Measurements from ENCODE around the gene SLC27A3.
"Not testable (repeated sequence)": the region's sequence is repeated elsewhere in the genome, so short reads cannot be mapped to it uniquely, and the experiment has no call there.

The SLC27A3 gene

DNA sequence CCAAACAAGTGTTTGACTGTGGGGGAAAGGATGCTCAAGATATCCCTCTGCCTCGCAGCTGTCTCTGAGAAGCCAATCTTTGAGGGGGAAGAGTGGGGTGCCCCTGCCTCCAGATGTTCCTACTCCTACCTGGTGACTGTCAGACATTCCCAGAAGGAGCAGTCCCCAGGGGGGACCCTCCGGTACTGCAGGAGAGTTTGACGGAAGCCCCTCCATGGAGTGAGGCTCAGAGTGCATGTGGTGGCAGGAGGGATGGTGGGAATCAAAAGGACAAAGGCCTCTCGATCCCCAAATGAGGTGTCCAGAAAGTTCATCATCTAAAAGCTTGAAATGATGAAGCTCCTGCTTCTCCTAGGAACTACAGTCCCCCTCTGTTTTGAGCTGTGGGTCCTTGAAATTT lies 5.3 kb downstream of the SLC27A3 start:
- DNase-seq (ENCODE audit: low read depth): no peak

DNA sequence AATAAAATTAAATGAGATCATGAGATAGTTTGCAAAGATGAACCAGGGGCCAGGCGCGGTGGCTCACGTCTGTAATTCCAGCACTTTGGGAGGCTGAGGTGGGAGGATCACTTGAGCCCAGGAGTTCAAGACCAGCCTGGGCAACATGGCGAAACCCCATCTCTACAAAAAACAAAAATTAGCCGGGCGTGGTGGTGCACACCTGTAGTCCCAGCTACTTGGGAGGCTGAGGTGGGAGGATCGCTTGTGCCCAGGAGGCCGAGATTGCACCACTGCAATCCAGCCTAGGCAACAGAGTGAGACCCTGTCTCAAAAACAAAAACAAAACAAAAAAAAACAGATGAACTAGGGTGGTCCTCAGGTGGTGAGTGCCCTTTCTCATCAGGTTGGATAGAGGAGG lies 7.4 kb downstream of the SLC27A3 start:
- DNase-seq (ENCODE audit: low read depth): not testable (repeated sequence)

DNA sequence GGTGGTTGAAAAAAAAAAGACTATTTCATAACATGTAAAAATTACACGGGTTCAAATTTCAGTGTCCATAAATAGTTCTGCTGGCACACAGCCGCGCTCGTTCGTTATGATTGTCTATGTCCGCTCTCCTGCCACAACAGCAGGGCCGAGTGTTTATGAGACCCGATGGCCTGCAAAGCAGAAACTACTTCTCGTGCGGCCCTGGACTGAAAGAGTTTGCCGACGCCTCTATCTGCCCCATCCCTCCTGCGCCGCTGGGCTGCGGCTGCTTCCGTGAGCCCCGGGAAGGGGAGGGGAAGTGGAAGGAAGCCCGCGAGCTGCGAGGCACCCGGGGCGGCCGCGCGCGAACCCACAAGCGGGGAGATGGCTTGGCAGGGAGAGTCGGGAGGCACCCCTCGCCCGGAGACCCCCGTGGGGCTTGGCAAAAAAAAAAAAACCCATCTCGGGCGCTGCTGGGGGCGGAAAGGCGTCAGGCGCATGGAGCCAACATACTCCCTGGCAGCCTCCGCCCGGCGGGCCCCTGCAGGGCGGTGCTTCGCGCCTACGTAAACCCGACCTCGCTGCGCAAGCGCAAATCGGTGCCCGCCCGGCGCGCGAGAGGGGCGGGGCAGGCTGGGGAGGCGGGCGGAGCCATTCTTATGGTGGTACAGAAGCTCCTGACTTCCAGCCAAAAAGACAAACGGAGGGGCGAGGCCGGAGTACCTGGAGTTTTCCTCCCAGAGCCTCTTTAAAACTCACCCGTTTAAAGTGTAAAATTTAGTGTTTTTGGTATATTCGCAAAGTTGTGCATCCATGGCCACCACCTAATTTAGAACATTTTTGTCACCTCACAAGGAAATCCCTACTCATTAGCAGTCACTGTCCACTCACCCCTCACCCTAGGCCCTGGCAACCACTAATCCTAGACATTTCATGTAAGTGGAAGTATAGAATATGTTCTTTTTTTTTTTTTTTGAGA lies 8.3 kb downstream of the SLC27A3 start:
- DNase-seq (ENCODE audit: low read depth): peak; percentile 44

DNA sequence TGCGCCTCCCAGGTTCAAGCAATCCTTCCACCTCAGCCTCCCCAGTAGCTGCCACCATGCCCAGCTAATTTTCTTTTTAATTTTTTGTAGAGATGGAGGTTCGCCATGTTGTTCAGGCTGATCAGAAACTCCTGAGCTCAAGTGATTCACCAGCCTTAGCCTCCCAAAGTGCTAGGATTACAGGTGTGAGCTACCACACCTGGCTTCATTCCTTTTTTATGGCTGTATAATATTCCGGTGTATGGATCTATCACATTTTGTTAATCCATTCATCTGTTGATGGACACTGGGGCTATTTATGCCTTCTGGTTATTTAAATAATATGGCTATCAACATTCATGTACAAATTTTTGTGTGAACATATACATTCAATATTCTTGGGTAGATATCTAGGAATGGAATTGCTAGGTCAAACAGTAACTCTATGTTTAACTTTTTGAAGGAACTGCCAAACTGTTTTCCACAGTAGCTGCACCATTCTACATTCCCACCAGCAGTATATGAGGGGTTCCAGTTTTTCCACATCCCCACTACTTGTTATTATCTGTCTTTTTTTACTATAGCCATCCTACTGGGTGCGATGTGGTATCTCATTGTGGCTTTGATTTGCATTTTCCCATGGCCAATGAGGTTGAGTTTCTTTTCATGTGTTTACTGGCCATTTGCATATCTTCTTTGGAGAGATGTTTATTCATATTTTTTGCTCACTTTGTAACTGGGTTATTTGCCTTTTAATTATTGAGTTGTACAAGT lies 11.0 kb downstream of the SLC27A3 start:
- no peak for DNase-seq (ENCODE audit: low read depth)

DNA sequence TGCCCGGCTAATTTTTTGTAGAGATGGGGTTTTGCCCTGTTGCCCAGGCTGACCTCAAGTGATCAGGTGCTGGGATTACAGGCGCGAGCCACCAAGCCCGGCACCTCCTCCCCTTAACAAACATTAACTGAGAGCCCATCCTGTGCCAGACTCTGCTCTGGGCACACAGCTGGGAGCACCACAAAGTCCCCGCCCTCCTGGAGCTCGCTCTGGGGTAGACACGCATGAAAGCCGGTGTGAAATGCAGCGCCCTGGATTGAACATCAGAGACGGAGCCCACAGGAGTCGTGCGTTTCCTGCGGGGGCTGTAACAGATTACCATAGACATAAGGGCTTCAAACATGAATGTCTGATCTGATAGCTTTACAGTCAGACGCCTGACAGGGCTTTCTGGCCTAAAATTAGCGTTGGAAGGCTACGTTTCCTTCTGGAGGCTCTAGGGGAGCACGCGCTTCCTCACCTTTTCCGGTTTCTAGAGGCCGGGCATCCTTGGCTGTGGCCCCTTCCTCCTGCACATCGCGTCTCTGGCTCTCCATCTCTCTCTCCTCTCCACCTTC lies 14.3 kb downstream of the SLC27A3 start:
- DNase-seq (ENCODE audit: low read depth): no peak

DNA sequence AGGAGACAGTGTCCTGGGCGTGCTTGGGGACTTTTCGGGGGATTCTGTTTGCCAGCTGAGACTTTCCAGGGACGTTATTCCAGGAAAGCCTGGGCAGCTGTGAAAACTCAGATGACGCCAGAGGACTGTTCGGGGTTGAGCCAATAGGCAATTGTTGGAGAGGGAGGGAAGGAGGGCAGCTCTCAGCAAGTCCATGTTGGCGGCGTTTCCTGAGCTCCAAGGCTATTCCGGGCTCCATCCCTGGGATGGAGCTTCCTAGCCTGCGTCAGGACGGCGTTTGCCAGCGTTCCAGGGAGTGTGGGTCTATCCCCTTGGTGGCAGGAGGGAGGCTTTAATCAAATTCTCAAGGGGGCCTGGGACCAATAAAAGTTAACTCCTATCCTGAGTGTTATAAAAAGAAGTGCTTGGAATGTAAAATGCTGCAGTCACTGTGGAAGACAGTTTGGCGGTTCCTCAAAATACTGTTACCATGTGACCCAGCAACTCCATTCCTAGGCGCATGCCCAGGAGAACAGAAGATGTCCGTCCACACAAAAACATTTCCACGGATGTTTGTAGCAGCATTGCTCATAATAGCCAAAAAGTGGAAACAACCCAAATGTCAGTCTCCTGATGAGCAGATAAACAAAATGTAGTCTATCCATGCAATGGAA lies 15.2 kb downstream of the SLC27A3 start:
- peak; percentile 62 for DNase-seq (ENCODE audit: low read depth)

DNA sequence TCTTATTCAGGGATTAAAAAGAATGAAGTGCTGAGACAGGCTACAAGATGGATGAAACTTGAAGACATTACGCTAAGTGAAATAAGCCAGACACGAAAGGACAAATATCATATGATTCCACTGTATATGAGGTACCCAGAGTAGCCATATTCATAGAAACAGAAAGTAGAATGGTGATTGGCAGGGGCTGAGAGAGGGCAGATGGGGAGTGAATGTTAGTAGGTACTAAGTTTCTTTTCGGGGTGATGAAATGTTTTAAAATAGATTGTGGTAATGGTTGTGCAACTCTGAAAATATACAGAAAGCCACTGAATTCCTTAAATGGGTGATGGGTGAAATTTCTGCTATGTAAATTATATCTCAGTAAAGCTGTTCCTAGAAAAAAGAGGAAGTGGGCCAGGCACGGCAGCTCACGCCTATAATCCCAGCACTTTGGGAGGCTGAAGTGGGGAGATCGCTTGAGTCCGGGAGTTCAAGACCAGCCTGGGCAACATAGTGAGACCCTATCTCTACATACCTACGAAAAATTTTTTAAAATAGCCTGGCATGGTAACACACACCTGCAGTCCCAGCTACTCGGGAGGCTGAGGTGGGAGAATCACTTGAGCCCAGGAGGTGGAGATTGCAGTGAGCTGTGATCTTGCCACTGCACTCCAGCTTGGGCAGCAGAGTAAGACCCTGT lies 15.9 kb downstream of the SLC27A3 start:
- DNase-seq (ENCODE audit: low read depth): peak; percentile 90

DNA sequence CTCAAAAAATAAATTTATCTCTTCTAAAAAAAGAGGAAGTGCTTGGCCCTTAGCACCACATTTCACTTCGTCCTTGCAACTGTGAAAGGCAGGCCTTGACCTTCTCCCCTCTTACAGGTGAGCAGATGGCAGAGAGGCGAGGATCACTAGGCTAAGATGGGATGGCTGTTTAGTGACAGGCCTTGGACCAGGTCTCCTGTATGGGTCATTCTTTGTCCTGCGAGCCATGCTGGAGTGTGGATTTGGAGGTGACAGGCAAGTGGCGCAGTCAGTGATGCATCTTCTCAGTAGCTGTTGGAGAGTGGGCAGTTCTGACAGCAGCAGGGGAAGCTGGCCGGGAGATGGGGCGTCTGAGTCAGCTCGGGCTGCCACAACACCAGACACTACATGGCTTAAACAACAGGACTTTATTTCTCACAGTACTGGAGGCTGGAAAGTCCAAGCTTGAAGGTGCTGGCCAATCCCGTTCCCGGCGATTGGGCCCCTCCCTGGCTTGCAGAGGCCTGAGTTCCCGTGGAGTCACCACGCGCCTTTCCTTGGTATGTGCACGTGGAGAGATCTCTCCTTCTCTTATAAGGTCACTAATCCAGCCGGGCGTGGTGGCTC lies 16.5 kb downstream of the SLC27A3 start:
- no peak for DNase-seq (ENCODE audit: low read depth)

DNA sequence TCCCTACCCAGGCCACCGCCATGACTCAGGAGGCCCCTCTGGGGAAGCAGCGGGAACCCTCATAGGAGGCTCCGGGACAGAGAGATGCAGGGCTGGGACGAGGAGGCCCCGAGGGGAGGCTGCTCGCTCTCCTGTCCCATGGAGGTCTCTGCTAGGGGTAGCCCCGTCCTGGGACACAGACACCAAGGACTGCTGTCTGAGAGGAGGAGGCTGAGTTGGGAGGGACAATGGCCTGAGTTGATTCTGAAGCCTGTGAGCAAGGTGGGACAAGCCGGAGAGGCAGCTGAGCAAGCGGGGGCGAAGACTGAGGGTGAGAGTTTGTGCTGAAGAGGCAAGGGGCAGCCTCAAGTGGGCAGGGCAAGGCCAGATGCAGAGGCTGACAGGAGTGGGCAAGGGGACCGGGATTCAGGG lies 17.4 kb downstream of the SLC27A3 start:
- DNase-seq (ENCODE audit: low read depth): no peak

DNA sequence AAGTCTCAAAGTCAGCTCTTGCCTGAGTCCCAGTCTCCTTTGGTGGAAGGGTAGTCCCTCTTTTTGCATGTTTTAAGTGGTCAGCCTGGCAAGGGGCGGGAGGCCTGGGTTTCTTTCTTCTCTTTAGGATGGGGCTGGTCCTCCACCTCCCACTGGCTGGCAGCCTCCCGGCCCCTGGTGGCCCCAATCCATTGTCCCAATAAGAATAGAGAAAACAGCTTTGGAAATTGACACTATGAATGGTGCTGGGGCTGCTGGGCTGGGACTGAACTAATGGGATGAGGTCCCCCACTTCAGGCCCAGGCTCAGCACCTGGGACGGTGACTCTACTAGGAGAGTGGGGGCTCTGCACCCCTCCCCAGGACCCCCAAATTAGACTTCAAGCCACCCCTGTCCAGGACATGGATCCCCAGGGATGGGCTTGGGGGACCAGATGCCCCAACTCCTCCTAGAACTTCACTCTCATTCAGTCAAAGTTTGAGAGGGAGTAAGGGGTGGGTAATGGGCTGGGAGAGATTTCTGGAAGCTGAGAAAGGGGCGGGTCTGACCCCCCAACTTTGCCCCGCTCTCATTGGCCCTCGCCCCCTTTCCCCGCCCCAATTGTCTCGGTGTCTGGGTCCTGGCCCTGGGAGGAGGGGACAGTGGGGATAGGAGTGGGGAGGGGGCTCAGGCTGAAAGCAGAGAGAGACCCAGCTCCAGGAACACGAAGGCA lies 18.2 kb downstream of the SLC27A3 start:
- DNase-seq (ENCODE audit: low read depth): no peak

DNA sequence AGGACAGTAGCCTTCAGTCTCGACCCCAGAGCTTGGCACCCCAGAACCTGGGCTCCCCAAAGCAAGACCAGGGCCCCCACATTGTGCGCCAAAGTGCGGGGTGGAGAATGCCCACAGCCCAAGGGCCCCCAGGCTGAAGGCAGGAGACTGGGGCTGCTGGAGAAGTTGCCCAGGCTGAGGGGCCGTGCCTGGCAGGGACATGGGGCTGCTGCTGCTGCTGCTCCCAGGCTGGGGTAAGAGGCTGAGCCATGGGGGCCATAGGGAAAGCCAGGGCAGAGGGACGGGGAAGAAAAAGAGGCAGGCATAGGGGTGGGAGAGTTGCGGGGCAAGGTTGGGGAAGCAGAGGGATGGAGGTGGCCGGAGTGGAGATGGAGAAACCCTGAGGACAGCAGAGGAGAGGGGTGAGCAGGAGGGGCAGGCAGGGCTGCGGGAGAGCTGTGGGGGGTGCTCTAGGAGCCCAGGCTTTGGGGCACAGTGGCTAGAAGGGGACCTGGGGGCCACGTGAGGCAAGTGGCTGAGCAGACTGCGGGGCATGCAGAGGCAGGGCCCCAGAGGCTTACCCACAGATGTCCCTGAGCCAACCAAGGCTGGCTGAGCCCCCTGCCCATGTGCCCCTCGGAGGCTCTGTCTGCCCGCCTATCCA lies 18.9 kb downstream of the SLC27A3 start:
- DNase-seq (ENCODE audit: low read depth): no peak

DNA sequence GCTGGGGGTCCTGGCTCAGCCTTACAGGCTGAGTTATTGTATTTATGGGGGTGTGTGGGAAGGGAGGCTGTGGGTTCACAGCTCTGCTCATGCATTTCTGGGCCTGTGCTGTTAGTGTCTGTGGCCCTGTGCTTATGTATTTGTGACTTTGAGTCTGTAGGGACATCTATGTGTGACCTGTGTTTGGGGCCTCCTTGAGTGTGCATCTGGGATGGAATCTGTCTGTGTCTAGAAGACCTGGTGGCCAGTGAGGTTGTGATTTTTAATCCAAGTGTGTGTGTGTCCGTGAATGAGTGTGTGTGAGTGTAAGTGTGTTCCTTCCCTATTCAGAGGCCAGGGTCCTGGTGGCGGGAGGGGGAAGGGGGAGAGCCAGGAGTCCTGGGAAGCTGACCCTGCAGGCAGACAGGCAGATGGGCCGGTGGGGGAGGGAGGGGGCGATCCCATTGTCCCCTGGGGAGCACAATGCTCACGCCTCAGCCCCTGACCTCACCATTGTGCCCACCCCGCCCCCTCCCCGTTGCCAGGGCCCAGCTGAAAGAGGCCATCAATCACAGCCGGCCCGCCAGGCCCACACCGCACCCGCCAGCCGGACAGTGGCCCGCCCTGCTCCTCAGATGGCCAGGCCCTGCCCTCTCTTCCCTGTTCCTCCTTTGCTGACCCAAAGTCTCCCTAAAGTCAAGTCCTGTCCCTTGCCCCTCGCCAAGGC lies 19.6 kb downstream of the SLC27A3 start:
- no peak for DNase-seq (ENCODE audit: low read depth)

DNA sequence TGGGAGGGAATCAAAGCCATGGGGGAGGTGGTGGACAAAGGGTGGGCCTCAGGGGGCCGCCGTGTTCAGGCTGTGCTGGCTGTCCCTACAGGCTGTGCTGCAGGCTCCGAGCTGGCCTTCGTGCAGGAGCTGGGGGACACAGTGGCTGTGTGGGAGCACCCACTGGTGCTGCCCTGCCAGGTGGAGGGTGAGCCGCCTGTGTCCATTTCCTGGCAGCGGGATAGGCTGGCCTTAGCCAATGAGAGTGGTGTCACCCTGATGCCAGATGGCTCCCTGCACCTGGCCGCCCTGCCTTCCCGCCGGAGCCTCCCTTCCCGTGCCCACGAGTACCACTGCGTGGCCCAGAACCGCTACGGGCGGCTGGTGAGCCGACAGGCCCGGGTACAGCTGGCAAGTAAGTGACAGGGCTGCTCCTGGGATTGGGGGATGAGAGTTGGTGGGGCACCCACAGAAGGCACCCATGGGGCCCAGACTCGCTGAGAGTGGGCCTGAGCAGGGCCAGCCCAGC lies 20.2 kb downstream of the SLC27A3 start:
- DNase-seq (ENCODE audit: low read depth): no peak

DNA sequence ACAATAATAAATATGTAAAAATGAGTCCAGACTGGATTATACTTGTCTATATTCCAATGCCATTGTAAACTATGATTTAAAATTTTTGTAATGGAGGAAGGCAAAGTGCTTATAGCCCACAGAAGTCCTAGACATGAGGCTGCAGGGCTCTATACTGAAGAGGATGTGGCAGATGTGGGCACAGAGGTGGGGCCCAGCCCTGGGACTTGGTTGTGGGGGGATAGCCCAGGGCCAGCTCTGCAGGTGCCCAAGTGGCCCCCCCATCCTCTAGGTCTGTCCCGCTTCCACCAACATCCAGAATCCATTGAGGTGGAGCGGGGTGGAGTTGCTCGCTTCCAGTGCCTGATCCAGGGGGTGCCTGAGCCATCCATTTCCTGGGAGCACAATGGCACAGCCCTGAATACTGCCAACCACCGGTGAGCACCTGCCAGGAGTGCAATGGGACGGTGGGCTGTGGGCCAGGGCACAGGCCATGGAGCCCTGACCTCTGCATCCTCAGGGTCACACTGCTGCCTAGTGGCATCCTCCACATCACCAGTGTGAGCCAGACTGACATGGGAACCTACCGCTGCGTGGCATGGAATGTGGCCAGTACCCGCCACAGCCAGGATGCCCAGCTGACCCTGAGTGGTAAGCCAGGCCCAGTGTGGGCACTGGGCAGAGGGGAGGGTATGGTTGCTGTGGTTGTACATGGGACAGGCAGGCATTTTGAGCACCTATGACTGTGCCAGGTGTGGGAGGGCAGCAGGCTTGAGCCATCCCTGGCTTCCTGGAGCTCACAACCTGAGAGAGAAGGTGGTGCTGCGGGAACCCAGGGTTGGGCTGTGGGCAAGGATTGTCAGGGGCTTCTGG lies 21.0 kb downstream of the SLC27A3 start:
- no peak for DNase-seq (ENCODE audit: low read depth)

DNA sequence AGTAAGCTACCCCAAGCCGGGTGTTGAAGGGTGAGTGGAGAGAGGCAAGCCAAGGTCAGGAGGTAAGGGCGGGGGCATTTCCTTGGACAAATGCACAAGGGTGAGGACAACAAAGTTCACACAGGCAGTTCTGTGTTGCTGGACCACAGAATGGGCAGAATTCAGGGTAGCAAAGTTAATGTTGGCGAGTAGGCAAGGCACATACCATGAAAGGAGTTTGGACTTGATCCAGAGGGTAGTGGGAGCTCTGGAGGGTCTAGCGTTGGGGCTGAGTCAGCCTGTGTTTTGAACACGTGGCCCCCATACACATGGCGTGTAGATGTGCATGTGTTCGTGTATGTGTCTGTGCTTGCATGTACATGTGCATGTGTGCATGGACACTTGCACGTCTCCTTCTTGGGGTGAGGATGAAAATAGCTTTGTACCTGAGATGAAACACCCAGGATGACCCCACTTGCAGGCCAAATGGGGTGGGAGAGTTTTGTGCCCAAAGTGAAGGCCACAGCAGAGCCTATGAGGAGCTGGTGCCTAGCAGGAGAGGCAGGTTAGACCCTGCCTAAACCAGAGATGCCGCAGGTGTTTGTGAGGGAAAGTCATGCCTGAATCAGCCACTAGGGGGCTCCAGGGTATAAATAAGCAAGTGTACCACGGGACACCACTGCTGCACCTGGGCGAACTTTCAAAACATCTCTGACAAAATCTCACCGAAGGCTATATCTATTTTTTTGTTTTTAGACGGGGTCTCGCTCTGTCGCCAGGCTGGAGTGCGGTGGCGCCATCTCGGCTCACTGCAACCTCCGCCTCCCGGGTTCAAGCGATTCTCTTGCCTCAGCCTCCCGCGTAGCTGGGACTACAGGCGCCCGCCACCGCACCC lies 21.8 kb downstream of the SLC27A3 start:
- no peak for DNase-seq (ENCODE audit: low read depth)

DNA sequence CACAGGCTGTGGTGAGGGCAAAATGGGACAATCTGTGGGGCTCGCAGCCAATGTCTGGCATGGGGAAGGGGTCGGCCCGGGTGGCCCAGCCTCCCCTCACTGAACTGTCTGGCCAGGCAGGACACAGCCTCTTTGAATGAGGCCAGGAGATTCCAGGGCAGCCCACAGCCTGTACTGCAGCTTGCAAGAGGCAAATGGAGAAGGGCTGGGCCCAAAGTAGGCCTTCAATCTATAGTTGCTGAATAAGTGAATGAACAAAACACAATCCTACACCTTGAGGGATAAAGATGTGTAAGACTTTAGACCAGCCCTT lies 23.2 kb downstream of the SLC27A3 start:
- no peak for DNase-seq (ENCODE audit: low read depth)

DNA sequence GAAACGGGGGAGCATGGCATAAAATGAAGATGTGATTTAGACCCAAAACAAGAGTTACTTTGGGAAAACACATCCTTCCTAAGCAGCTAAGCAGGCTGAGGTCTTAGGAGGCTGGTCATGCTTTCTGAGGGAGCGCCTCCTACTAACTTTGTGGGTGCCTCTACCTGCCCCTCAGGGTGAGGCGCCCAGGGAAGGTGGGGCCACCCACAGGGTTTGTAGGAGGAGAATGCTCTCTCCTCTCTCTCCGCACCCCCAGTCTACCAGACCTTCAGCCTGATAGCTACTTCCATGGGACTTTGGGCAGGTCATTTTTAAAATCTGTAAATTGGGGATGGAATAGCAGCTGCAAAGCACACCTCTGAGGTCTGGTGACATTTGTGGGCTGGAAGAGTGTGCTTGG lies 23.8 kb downstream of the SLC27A3 start:
- DNase-seq (ENCODE audit: low read depth): no peak
